H1 (cell line): ENCODE results near the gene LHFPL6. TPM values are rescaled to one million over a fixed set of nuclear protein-coding genes. Genes with fewer than 3 reads are reported as not detected.

Source experiments
- CBX8 ChIP-seq: fragments of 300-800, 300-1000 bp; sonication (generic); IDR thresholded peaks from 2 replicates; pipeline ENCODE4 v1.7.1; 2016; ENCODE audit warnings: low read depth, low read length, borderline replicate concordance
- FOSL1 ChIP-seq: IDR thresholded peaks from 2 replicates; pipeline ENCODE4 v1.6.1; 2011; ENCODE audit warnings: mild to moderate bottlenecking, low read depth, low read length, moderate library complexity; ENCODE audit not compliant: insufficient read depth
- NANOG ChIP-seq: IDR thresholded peaks from 2 replicates; pipeline ENCODE4 v1.6.1; 2011; ENCODE audit warnings: low read length, low read depth, mild to moderate bottlenecking, inconsistent platforms; ENCODE audit not compliant: insufficient read depth, poor library complexity, severe bottlenecking
- RXRA ChIP-seq: IDR thresholded peaks from 2 replicates; pipeline ENCODE4 v1.6.1; 2011; ENCODE audit warnings: low read depth, mild to moderate bottlenecking, low read length, moderate library complexity; ENCODE audit not compliant: insufficient read depth
- SIRT6 ChIP-seq: IDR thresholded peaks from one replicate; pipeline ENCODE4 v1.7.1; 2012; ENCODE audit warnings: low read length, inconsistent platforms
- polyA plus RNA-seq, 7 experiments: library from polyadenylated mRNA; depleted of rRNA in 3 of 7; stranded (reverse) in 5 of 7; unstranded in 2 of 7; fragments of >200 nt in 5 of 7; fragments of 200-250 nt in 2 of 7; gene quantifications; 1 replicate in 5 of 7; 2 replicates in 1 of 7; 4 replicates in 1 of 7; pipeline versions ENCODE4 v1.2.1 to v1.2.3, GENCODE V29; 2011 to 2013; ENCODE audit warnings: missing spikeins in 2 of 7, mixed read lengths in 2 of 7
- total RNA-seq: library from RNA; stranded (reverse); fragmentation: NEBNext Ultra II Directional; extraction: Animal tissue kit (Norgen Biotek cat#: 25700); gene quantifications from 2 replicates; pipeline ENCODE4 v1.2.1, GENCODE V29; 2021
- TF ChIP-seq, protein P1 (sequence below): IDR thresholded peaks from 2 replicates; pipeline ENCODE4 v1.6.1; 2012; ENCODE audit warnings: inconsistent platforms

Gene LHFPL6
- total and polyA plus RNA-seq, 2 of the 8 experiments (the other 6 are each of a cell fraction or from before 2014, with no cell fraction given), result 7.6 to 17.0 TPM

DNA sequence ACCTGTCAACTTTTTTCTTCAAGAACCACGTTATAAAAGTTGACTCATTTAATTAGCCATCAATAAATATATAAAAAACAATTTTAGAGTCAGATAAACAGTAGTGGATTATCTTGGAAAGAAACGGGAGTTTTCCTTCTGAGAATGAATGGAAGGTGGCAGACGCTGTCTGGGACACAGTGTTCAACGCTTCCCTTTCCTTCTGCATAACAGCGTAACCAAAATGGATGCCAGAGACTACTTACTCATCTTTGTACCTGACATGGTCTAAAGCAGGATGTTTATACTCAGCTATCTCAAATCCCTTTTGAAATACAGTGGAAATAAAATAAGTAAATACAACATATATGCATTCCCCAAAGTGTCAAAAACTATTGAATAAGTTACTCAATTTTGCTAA, 195.2 kb downstream of the LHFPL6 start (continued):
- TF ChIP-seq RXRA, result no peak
- TF ChIP-seq SIRT6, result no peak
- TF ChIP-seq CBX8, result no peak
- TF ChIP-seq, protein P1, sequence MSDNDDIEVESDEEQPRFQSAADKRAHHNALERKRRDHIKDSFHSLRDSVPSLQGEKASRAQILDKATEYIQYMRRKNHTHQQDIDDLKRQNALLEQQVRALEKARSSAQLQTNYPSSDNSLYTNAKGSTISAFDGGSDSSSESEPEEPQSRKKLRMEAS, result no peak
- TF ChIP-seq FOSL1, result no peak
- TF ChIP-seq NANOG, result no peak
- TF ChIP-seq, all 59 proteins: peak for 0
